Activated CD4-positive, alpha-beta T cell treated with anti-CD3 and anti-CD28 coated beads, Interleukin-2, amount 50 U/mL, for 16 hours (primary cell): ENCODE data around the gene LMF1.

Experiments
- DNase-seq: peaks from one replicate; pipeline ENCODE4 v3.0.0-alpha.2; 2020

The LMF1 gene

DNA sequence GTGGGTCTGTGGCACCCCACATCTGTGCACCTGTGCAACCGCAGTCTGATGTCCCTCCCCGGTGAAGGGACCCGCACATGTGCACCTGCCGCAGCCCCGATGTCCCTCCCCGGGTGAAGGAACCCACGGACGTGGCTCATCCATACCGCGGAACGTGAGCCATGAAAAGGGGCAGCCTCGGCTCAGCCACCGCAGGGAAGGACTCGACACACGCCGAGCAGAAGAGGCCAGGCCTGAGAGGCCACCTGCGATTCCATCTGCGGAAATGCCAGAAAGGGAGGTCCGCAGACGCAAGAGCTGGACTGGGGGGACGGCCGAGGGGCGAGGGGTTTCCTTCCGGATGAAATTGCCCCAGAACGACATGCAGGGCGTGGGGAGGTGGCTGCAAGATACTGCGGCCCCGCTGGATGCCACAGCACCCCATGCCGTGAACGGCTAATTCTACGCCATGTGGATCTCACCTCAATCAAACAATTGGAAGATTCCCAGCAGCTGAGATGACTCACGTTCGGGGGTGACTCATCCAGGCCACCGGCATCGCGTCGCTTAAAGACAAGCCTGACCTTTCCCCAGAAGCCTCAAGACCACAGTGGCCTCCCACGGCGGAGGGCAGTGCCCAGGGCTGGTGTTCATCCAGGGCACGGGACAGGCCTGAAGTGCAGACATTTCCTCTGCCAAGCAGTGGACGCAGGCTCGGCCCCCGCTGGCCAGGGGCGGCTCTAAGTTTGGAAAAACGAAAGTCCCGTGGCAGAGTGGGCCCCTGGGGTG lies 31.8 kb upstream of the LMF1 start:
- peak; percentile 70 for DNase-seq

- DNase-seq: no peak
These were observed 30.3 kb upstream of the LMF1 start for GRCh38 chr16:1001096-1001495.

- DNase-seq: no peak
These were observed 29.8 kb upstream of the LMF1 start for GRCh38 chr16:1000608-1001007.

- no peak for DNase-seq
These were observed 28.9 kb upstream of the LMF1 start for GRCh38 chr16:999677-1000076.

GRCh38 chr16:998615-999014 lies 27.8 kb upstream of the LMF1 start:
- no peak for DNase-seq

GRCh38 chr16:998211-998610 lies 27.4 kb upstream of the LMF1 start:
- no peak for DNase-seq

GRCh38 chr16:997440-998051 lies 26.8 kb upstream of the LMF1 start:
- peak; percentile 9 for DNase-seq

GRCh38 chr16:996681-997080 lies 25.9 kb upstream of the LMF1 start:
- no peak for DNase-seq

DNA sequence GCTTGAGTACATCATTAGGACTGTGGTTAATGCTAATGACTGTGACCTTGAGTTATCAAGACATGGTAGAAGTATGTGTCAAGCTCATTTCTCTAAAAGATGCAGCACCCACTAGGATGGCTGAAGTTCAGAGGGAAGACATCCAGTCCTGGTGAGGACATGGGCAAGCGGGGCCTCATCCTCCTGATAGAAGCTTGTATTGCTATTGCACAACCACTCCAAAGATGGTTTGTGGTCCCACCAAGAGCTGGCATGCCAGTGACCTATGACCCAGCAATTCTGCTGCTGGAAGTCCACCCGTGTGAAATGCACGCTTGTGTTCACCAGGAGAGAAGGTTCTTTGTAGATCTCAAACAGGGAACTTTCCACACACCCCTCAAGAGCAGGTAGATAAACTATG lies 25.0 kb upstream of the LMF1 start:
- no peak for DNase-seq

DNA sequence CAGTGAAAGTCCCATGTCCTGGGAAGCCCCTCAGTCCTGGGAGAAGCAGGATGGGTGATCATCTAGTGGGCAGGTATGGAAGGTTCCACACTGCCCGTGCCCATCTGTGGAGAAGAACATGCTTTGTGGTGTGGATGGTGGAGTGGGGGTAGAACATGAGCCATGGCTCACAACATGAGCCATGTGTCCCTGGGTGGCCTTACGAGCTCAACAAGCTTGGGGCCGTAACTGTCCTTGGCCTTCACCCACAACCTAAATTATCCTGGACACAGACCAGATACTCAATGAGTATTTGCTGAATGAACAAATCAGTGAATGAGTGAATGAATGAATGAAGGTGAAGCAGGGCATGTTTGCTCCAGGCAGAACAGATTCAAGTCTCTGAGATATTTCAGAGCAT lies 24.3 kb upstream of the LMF1 start:
- no peak for DNase-seq

- no peak for DNase-seq
These were observed 22.9 kb upstream of the LMF1 start for GRCh38 chr16:993731-994130.

GRCh38 chr16:991773-992172 lies 21.0 kb upstream of the LMF1 start:
- no peak for DNase-seq

GRCh38 chr16:991345-991744 lies 20.6 kb upstream of the LMF1 start:
- no peak for DNase-seq

DNA sequence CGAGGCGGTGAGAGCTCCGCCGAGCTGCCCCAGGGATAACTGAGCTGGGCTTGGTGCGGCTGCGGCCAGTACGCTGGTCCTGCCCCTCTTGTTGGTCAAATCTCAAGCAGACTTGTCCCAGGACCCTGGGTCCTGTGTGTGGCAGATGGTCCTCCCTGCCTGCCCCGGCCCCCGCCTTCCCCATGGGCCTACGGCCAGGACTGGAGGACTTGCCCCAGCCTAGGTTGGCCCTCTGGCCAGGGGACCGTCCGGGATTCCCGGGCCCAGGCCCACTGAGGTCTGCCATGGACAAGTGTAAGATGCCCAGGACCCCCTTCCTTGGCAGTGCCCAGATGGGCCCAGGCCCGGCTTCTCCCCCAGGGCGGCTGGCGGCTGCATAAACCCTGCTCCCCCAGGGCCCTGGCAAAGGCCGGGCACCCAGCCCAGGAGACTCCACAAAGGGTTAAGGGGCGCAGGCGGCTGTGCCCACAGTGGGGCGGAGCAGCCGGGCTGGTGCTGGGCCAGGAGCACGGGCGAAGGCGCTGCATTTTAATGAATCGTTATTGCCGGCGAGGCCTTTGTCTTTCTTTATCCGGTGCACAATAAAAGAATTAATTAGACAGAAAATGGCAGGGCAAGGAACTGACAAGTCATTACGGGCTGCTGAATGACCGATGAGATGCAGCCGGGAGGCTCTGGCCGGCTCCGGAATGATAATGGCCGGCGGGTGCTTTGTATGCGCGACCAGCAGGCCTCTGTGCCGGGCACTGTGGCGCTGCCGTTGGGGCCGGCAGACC lies 19.9 kb upstream of the LMF1 start:
- no peak for DNase-seq

- DNase-seq: no peak
These were observed 18.6 kb upstream of the LMF1 start for GRCh38 chr16:989354-989814.

- DNase-seq: no peak
These were observed 17.9 kb upstream of the LMF1 start for GRCh38 chr16:988471-989353.

- no peak for DNase-seq
These were observed 17.1 kb upstream of the LMF1 start for GRCh38 chr16:987906-988305.

DNA sequence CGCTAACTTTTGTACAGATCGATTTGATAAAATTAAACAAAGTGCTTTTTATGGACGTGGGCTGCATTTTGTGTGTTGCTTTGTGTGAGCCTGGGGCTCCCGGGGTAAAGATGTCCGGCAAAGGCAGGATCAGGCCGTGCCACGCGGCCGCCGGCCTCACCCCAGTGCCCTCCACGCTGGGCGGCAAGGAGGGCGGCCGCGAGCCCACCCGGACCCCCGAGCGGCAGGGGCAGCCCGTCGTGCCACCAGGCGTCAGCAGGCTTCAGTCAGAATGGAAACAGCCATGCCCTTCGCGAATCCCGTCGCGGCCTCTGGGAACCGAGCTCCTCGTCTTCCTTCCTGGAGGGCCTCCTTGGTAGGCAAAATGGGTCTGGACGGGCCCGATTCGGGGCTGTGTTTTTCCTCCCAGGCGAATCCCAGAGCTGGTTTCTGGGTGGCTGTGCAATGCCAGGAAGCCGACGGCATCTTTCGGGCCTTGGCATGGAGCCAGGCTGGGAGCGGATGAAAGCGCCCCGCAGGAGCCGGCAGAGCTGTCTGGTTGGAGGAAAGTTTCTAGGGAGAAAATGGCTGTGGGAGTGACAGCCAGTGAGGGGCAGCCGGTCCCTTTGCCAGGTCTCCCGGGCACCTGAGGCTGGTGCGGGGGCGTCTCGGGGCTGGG lies 16.3 kb upstream of the LMF1 start:
- no peak for DNase-seq

DNA sequence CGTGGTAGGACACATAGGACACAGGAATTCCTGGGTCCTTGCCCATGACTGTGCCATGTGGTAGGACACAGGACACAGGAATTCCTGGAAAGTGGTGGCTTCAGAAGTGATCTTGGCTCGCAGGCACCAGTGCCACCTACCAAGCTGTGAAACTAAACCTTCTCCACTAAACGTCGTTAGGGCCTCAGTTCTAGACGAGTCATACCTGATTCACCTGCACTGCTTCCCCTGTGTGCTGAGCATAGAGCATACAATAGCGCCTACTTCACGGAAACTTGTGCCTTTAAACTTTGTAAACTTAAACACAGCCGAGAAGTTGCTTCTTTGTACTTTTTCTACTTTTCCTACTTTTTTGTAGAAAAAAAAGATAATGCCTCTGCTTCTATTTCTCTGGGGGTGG lies 15.6 kb upstream of the LMF1 start:
- no peak for DNase-seq

GRCh38 chr16:985646-986400 lies 15.0 kb upstream of the LMF1 start:
- no peak for DNase-seq
